Measurements from ENCODE around the gene HEXIM2. TPM values are rescaled to one million over a fixed set of nuclear protein-coding genes. Genes with fewer than 3 reads are reported as not detected.
A peak's percentile ranks its signal among the peaks of the same experiment; 100 is the strongest.

Gene HEXIM2, protein sequence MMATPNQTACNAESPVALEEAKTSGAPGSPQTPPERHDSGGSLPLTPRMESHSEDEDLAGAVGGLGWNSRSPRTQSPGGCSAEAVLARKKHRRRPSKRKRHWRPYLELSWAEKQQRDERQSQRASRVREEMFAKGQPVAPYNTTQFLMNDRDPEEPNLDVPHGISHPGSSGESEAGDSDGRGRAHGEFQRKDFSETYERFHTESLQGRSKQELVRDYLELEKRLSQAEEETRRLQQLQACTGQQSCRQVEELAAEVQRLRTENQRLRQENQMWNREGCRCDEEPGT
- total RNA-seq, result 1 to 10 TPM; 7.7 to 9.3 TPM
- 4.0 TPM for polyA plus RNA-seq

DNA sequence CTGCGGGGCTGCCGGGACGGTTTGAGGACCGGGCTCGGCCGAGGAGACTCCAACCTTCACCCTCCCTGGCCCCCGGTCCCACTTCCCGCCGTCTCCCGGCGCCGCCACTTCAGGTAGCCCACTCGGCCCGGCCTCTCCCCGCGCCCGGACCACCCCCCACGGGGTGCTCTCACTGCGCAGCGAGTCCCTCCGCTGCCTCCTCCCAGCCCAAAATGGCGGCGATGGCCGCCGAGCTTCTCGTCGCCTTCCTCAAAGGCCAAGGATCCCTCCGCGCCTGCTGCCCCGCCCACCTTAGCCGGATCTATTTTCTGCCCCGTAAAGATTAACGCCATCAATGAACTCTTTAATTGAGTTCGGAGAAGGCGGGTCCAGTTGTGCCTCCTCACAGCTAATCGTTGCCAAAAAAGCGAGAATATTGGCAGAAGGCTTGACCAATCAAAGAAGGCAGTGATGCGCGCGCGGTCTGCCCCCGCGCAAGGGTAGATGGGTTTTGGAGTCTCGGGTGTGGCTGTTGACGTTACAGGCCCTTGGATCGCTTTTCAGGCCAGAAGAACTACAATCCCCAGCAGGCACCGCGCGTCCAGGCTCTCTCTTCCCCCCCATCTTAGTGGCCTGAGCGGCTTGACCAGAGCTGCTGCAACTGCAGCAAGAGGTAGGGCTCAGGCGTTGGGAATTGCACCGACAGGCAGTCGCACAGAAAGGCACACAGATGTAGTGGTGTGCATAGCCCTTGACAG, at the start of gene HEXIM2:
HEXIM2 (plus strand) TSS at position 588 of the 737 bp plus-strand sequence. CDS start 919 bp downstream, outside the sequence.
- peak; percentile 91 to 99 (median 99) for DNase-seq
- Histone ChIP-seq H3K27ac (ENCODE audit: low read depth, low read length) (peak within 1 kb of the TSS; percentile 96), H3K4me1 (ENCODE audit: insufficient read depth, low read length) (peaks cover 27% of the 10 kb centered on the region), H3K36me3 (ENCODE audit: insufficient read depth, low read length) (no peaks in the 10 kb centered on the region), H3K9me3 (ENCODE audit: low read length) (no peaks in the 10 kb centered on the region), H3K27me3 (ENCODE audit: insufficient read depth, low read length, poor library complexity, severe bottlenecking) (no peaks in the 10 kb centered on the region), H3K4me3 (ENCODE audit: low read length) (peak within 1 kb of the TSS; percentile 67)
- peaks cover 0 to 2% of the 10 kb centered on the region in 2 donors for H3K27me3 Mint-ChIP-seq
- H3K4me3 Mint-ChIP-seq, result peak within 1 kb of the TSS; percentile 92 to 99 (median 94)
- H3K27ac Mint-ChIP-seq, result peak within 1 kb of the TSS; percentile 89 to 99 (median 98)
- peaks cover 0 to 22% (median 3%) of the 10 kb centered on the region in 3 donors for H3K36me3 Mint-ChIP-seq
- CTCF ChIA-PET, result interaction anchor here (0.7 to 9.3 kb wide), 11 partner anchors 10 to 251 kb away, joined by 3 to 152 read pairs (median 4); partner anchors contain the start of genes ACBD4, HEXIM1 and MAP3K14
- H3K9me3 Mint-ChIP-seq, result no peaks in the 10 kb centered on the region
- POLR2A ChIA-PET, result interaction anchor here (0.6 to 5.3 kb wide), 16 partner anchors 11 to 605 kb away, joined by 3 to 327 read pairs (median 7); partner anchors contain the start of genes ACBD4, FMNL1, HEXIM1 and MAP3K14
- H3K4me1 Mint-ChIP-seq, result peaks cover 29 to 50% (median 49%) of the 10 kb centered on the region in 3 donors

DNA sequence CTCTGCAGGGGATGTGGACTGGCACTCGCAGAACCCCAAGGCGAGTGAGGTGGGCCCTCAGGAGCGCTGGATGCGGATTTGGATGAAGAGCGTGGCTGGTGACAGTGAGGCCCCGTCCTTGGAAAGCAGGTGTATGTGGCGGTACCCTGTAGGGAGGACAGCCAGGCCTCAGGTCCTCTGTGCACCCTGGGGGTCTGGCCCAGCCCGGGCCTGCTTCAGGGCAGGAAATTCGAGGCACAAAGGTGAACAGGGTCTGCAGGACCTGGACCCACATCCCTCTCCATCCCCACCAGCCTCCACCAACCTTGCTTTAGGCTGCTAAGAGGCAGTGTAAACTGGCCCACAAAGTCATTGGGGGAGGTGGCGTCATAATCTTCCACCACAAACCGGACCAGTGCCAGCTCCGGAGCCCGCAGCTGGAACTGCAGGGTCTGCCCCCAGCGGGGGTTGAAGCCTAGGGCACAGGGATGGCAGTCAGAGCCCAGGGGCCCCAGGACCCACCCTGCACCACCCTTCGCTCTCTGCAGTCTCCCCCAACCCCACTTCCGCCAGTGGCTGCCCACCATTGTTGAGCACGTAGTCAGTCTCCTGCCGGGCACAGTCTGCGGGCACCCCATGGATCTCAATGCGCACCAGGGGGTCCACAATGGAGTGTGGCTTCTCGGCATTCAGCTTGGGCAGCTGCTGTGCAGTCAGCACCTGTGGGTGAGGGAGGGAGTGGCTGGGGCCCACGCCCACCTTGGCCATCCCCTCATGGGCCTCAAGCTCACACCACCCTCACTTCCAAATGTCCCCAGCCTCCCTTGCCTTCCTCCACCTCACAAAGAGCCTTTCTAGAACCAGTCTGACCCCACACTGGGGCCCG, 48.9 kb upstream of the HEXIM2 start:
- H3K9me3 Mint-ChIP-seq, result no peaks in the 10 kb centered on the region
- Histone ChIP-seq H3K27me3 (ENCODE audit: insufficient read depth, low read length, poor library complexity, severe bottlenecking) (no peaks in the 10 kb centered on the region), H3K36me3 (ENCODE audit: insufficient read depth, low read length) (no peaks in the 10 kb centered on the region), H3K4me3 (ENCODE audit: low read length) (no peak overlapping the region), H3K27ac (ENCODE audit: low read depth, low read length) (no peak overlapping the region), H3K9me3 (ENCODE audit: low read length) (no peaks in the 10 kb centered on the region), H3K4me1 (ENCODE audit: insufficient read depth, low read length) (no peaks in the 10 kb centered on the region)
- ChIA-PET CTCF (no interaction called here), POLR2A (no interaction called here)
- no peak overlapping the region for H3K4me3 Mint-ChIP-seq
- no peak for DNase-seq
- H3K4me1 Mint-ChIP-seq, result no peaks in the 10 kb centered on the region
- peak overlapping the region in 1 of 8 donors; percentile 91 for H3K27ac Mint-ChIP-seq
- H3K27me3 Mint-ChIP-seq, result no peaks in the 10 kb centered on the region
- H3K36me3 Mint-ChIP-seq, result peaks cover 0 to 10% (median 0%) of the 10 kb centered on the region in 3 donors

DNA sequence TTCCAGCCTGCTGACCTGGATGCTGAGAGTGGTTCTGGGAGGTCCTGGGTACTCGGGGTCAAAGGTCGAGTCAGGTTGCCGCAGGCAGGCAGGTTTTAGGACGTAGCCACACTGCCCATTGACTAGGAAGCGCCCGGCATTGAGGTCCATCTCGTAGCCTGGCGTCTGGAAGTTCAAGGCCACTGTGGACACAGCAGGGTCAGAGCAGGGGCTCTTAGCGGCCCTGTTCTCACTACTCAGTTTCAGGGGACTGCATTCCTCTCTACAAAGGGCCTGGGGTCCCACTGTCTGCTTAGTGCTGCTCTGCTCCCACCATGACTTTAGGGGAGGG, 48.3 kb upstream of the HEXIM2 start:
- ChIA-PET POLR2A (no interaction called here), CTCF (no interaction called here)
- Mint-ChIP-seq H3K36me3 (peaks cover 0 to 4% (median 0%) of the 10 kb centered on the region in 3 donors), H3K27me3 (peaks cover 0 to 1% of the 10 kb centered on the region in 2 donors), H3K4me1 (no peaks in the 10 kb centered on the region), H3K9me3 (no peaks in the 10 kb centered on the region), H3K27ac (peak overlapping the region in 1 of 8 donors; percentile 91), H3K4me3 (no peak overlapping the region)
- no peak overlapping the region for H3K4me3 ChIP-seq (ENCODE audit: low read length)
- no peaks in the 10 kb centered on the region for H3K4me1 ChIP-seq (ENCODE audit: insufficient read depth, low read length)
- DNase-seq, result no peak
- no peak overlapping the region for H3K27ac ChIP-seq (ENCODE audit: low read depth, low read length)
- H3K9me3 ChIP-seq (ENCODE audit: low read length), result no peaks in the 10 kb centered on the region
- H3K36me3 ChIP-seq (ENCODE audit: insufficient read depth, low read length), result no peaks in the 10 kb centered on the region
- no peaks in the 10 kb centered on the region for H3K27me3 ChIP-seq (ENCODE audit: insufficient read depth, low read length, poor library complexity, severe bottlenecking)

DNA sequence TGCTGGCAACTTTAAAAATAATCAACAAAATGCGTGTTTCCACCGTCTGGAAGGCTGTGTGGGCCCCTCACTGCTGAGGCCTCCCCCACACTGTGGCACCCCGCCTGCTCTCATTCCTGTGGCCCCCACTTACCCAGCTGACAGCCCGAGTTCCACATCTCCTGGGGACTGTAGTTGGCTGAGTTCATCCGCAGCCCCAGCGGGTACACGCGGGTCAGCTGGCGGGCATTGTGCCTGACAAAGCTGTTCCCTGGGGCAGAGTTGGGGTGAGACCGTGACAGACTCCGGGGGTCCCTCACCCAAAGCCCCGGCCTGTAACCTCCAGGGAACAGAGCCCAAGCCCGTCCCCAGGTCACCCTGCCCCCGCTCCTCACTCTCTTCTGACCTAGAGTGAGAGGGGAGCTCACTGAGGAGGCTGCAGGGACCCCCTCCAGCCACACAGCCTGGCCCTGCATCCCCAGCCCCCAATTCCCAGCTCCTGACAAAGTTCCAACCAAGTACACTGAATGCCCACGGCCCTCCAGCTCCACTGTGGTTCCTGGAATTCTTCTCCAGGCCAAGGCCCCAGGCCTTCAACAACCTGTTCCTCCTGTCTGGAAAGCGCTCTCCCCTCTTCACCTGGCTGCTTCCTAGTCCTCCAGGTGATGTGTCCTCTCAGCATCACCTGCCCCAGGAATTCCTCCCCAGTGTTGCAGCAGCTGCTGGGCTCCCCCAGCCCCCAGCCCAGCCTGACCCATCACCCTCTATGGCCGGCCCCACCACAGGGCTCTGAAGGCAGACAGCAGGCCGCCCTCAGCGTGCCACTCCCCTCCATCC, 47.4 kb upstream of the HEXIM2 start:
- H3K9me3 Mint-ChIP-seq, result no peaks in the 10 kb centered on the region
- no peak overlapping the region for H3K27ac ChIP-seq (ENCODE audit: low read depth, low read length)
- H3K27me3 ChIP-seq (ENCODE audit: insufficient read depth, low read length, poor library complexity, severe bottlenecking), result no peaks in the 10 kb centered on the region
- CTCF ChIA-PET, result no interaction called here
- no peaks in the 10 kb centered on the region for H3K4me1 ChIP-seq (ENCODE audit: insufficient read depth, low read length)
- peaks cover 0 to 3% of the 10 kb centered on the region in 2 donors for H3K27me3 Mint-ChIP-seq
- DNase-seq, result no peak
- H3K9me3 ChIP-seq (ENCODE audit: low read length), result no peaks in the 10 kb centered on the region
- H3K27ac Mint-ChIP-seq, result peak overlapping the region in 1 of 8 donors; percentile 10
- no peaks in the 10 kb centered on the region for H3K36me3 Mint-ChIP-seq
- H3K4me3 Mint-ChIP-seq, result no peak overlapping the region
- H3K4me1 Mint-ChIP-seq, result no peaks in the 10 kb centered on the region
- POLR2A ChIA-PET, result no interaction called here
- no peaks in the 10 kb centered on the region for H3K36me3 ChIP-seq (ENCODE audit: insufficient read depth, low read length)
- no peak overlapping the region for H3K4me3 ChIP-seq (ENCODE audit: low read length)

DNA sequence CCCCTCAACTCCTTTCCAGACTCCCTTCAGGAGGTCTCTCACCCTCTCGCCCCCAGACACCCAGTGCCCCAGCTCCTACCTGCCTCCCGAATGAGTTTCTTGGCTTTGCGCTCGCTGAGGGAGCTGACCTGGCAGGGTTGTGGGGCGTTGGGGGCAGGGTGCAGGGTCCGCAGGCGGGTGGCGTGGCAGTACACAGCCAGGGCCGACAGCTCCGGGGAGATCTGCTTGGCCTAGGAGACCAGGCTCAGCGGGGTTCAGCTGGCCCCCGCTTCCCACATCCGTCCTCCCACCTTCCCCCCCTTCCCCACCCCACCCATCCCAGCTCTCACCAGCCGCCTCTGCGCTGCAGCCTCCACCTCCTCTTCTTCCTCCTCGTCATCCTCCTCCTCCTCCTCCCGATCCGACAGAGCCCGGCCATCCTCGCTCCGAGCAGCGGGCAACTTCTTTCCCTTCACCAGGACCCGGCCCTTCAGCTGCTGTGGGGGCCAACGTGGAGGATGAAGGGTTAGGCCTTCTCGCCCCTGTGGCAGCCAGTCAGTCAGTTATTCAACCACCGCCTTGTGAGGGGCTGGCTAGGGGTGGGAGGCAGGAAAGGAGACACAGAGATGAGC, 46.6 kb upstream of the HEXIM2 start:
- Mint-ChIP-seq H3K27me3 (peaks cover 0 to 3% of the 10 kb centered on the region in 2 donors), H3K4me3 (no peak overlapping the region), H3K4me1 (no peaks in the 10 kb centered on the region), H3K9me3 (no peaks in the 10 kb centered on the region), H3K36me3 (no peaks in the 10 kb centered on the region), H3K27ac (peak overlapping the region in 1 of 8 donors; percentile 17)
- Histone ChIP-seq H3K36me3 (ENCODE audit: insufficient read depth, low read length) (no peaks in the 10 kb centered on the region), H3K27me3 (ENCODE audit: insufficient read depth, low read length, poor library complexity, severe bottlenecking) (no peaks in the 10 kb centered on the region), H3K4me1 (ENCODE audit: insufficient read depth, low read length) (no peaks in the 10 kb centered on the region), H3K9me3 (ENCODE audit: low read length) (no peaks in the 10 kb centered on the region), H3K4me3 (ENCODE audit: low read length) (no peak overlapping the region), H3K27ac (ENCODE audit: low read depth, low read length) (no peak overlapping the region)
- ChIA-PET CTCF (no interaction called here), POLR2A (no interaction called here)
- DNase-seq, result no peak

DNA sequence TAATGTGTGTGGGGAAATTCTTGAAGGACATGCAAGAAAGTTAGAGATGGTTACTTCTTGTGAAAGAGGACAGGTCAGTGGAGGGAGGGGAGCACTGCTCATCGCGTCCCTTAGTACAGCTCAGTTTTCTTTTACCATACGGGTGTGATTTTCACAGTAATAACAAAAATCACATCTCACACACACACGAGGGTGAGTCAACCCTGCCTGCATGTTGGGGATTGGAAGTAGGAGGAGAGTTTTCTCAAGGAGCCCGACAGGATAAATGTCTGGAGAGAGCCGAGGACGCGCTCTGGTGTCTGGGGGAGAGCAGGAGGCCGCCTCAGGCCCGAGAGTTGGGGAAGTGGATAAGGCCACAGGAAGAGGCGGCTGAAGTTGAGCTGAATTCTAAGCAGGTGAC, 45.8 kb upstream of the HEXIM2 start:
- ChIA-PET POLR2A (no interaction called here), CTCF (no interaction called here)
- Mint-ChIP-seq H3K36me3 (no peaks in the 10 kb centered on the region), H3K4me1 (no peaks in the 10 kb centered on the region), H3K27ac (no peak overlapping the region), H3K4me3 (no peak overlapping the region), H3K9me3 (no peaks in the 10 kb centered on the region), H3K27me3 (peaks cover 0 to 3% of the 10 kb centered on the region in 2 donors)
- Histone ChIP-seq H3K36me3 (ENCODE audit: insufficient read depth, low read length) (no peaks in the 10 kb centered on the region), H3K9me3 (ENCODE audit: low read length) (no peaks in the 10 kb centered on the region), H3K27me3 (ENCODE audit: insufficient read depth, low read length, poor library complexity, severe bottlenecking) (no peaks in the 10 kb centered on the region), H3K4me3 (ENCODE audit: low read length) (no peak overlapping the region), H3K4me1 (ENCODE audit: insufficient read depth, low read length) (no peaks in the 10 kb centered on the region), H3K27ac (ENCODE audit: low read depth, low read length) (no peak overlapping the region)
- DNase-seq, result no peak

DNA sequence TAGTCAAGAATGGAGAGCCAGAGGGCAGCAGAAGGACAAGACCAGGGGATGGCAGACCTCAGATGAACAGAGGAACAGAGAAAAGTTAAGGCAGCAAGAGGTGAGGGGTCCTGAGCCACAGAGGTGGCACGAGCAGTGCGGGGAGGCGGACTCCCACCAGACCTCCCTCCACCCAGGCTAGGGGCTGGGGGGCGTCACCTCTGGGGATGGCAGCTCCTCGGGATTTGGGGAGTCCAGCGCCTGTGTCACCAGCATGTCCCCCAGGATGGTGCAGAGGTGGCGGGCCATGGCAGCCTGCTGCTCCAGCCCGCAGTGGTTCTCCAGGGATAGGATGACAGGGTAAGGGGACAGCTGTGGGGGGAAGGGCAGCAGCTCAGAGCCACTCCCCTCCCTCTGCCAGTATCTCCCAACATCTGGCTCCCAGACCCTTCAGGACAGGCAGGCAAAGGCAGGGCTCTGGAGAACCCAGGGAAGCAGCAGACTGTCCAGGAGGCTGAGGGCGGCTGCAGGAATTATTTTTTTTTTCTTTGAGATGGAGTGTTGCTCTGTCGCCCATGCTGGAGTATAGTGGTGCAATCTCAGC, 45.1 kb upstream of the HEXIM2 start:
- Mint-ChIP-seq H3K4me3 (no peak overlapping the region), H3K27me3 (peaks cover 0 to 3% of the 10 kb centered on the region in 2 donors), H3K27ac (no peak overlapping the region), H3K36me3 (no peaks in the 10 kb centered on the region), H3K4me1 (no peaks in the 10 kb centered on the region), H3K9me3 (no peaks in the 10 kb centered on the region)
- DNase-seq, result no peak
- Histone ChIP-seq H3K27ac (ENCODE audit: low read depth, low read length) (no peak overlapping the region), H3K4me1 (ENCODE audit: insufficient read depth, low read length) (no peaks in the 10 kb centered on the region), H3K36me3 (ENCODE audit: insufficient read depth, low read length) (no peaks in the 10 kb centered on the region), H3K9me3 (ENCODE audit: low read length) (no peaks in the 10 kb centered on the region), H3K27me3 (ENCODE audit: insufficient read depth, low read length, poor library complexity, severe bottlenecking) (no peaks in the 10 kb centered on the region), H3K4me3 (ENCODE audit: low read length) (no peak overlapping the region)
- CTCF ChIA-PET, result interaction anchor here (1.7 kb wide), 1 partner anchor 17 kb away, joined by 5 read pairs; no protein-coding TSS in a partner anchor
- POLR2A ChIA-PET, result no interaction called here
